ENCODE measurements around the gene KLHL29. TPM values are rescaled to one million over a fixed set of nuclear protein-coding genes. Genes with fewer than 3 reads are reported as not detected.

The KLHL29 gene
- total RNA-seq, 1 experiment from 2014 or later: 2.4 TPM

DNA sequence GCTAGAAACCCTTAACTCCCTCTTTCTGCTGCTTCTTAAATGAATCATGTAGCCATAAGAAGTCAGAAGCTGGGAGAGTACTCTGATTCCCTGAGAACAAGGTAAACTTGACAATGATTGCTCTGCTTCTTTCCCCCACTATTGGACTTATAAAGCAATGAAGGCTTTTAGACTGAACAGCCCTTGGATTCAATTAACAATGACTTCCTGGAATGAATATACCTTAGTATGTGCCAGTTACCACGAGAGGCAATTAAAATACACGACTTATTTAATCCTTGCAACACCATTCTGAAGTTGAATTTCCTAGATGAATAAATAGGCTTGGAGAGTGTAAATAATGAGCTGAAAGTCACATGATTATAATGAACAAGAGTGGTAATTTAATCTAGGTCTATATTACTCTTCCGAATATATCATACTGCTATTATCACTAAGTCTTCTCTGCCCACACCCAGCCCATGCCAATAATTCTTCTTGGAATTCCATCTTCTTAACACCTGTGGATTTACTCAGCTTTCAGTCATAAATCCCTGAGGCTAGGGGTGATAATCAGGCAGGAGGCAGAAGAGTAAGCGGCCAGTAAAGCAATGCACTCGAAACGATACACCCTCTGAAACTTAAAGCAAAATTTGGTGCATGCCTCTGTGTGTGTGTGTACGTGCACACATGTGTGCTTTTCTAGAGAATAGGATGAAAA lies 371.8 kb downstream of the KLHL29 start:
- Histone ChIP-seq H3K79me2 (ENCODE audit: insufficient read depth, low read length) (no peaks in the 10 kb centered on the region), H4K8ac (replicated peaks; ENCODE audit: insufficient read length, low read depth, low read length) (no peak overlapping the region), H2BK120ac (ENCODE audit: low read depth, low read length, poor library complexity, severe bottlenecking) (no peak overlapping the region), H3K27me3 (ENCODE audit: insufficient read depth, low read length) (no peaks in the 10 kb centered on the region), H3K14ac (ENCODE audit: insufficient read depth, low read length) (no peak overlapping the region), H3K9ac (ENCODE audit: extremely low read depth, insufficient read length, low read length) (no peak overlapping the region), H3T11ph (ENCODE audit: low read length) (no peak overlapping the region), H3K18ac (ENCODE audit: insufficient read length, low read depth, low read length) (no peak overlapping the region), H3K23ac (ENCODE audit: insufficient read length, low read depth, low read length) (no peak overlapping the region), H2BK15ac (ENCODE audit: low read depth, low read length) (no peak overlapping the region), H4K5ac (ENCODE audit: insufficient read length, low read depth, low read length) (no peak overlapping the region), H2AFZ (ENCODE audit: low read length) (no peak overlapping the region), H2BK5ac (ENCODE audit: insufficient read length, low read length) (no peak overlapping the region), H3K23me2 (ENCODE audit: insufficient read length, low read depth, low read length, poor library complexity, severe bottlenecking) (no peaks in the 10 kb centered on the region), H3K9me3 (ENCODE audit: control insufficient read depth, low read depth, low read length) (no peaks in the 10 kb centered on the region), H4K20me1 (ENCODE audit: control insufficient read depth, insufficient read depth, insufficient read length) (no peaks in the 10 kb centered on the region), H2AK5ac (ENCODE audit: insufficient read length, low read length) (no peak overlapping the region), H3K27ac (ENCODE audit: insufficient read length, low read depth, low read length) (no peak overlapping the region), H3K79me1 (ENCODE audit: insufficient read depth, low read depth, low read length, poor library complexity, severe bottlenecking) (no peaks in the 10 kb centered on the region), H2BK20ac (ENCODE audit: low read depth, low read length, poor library complexity, severe bottlenecking) (no peak overlapping the region), H4K91ac (ENCODE audit: insufficient read length, low read depth, low read length) (no peak overlapping the region), H3K4me1 (ENCODE audit: insufficient read depth, low read length) (no peaks in the 10 kb centered on the region), H3K56ac (ENCODE audit: insufficient read length, low read depth, low read length) (no peak overlapping the region), H3K4ac (ENCODE audit: low read depth, low read length) (no peak overlapping the region), H3K4me2 (ENCODE audit: insufficient read depth, insufficient read length, low read length) (no peak overlapping the region), H2BK12ac (ENCODE audit: insufficient read length, low read depth, low read length) (no peak overlapping the region)
- no peak for TF ChIP-seq CTCF (conservative IDR thresholded peaks at IDR 0.05)
- Mint-ChIP-seq H3K9me3 (no peaks in the 10 kb centered on the region), H3K27ac (peak overlapping the region in 1 of 3 experiments; percentile 12; a peak in 1 of 7 replicates), H3K4me1 (peaks cover 27 to 36% of the 10 kb centered on the region in 2 experiments), H3K36me3 (ENCODE audit: insufficient read depth in 1 of 3, low read depth in 3 of 3) (peaks cover 2 to 19% (median 10%) of the 10 kb centered on the region in 3 experiments; a peak in 5 of 7 replicates), H3K4me3 (no peak overlapping the region), H3K27me3 (ENCODE audit: low read depth) (no peaks in the 10 kb centered on the region)
- WGBS (ENCODE audit: extremely low coverage, insufficient read length, low lambda C conversion rate): no CpG with 5 or more reads among the region's 7 CpGs
- no peak for DNase-seq
